H1 (cell line): ENCODE results near the gene SESN3.

Experiments used
- FOSL1 ChIP-seq: IDR thresholded peaks from 2 replicates; pipeline ENCODE4 v1.6.1; 2011; ENCODE audit warnings: mild to moderate bottlenecking, low read depth, low read length, moderate library complexity; ENCODE audit not compliant: insufficient read depth
- HDAC2 ChIP-seq, 2 experiments: fragments of 300-600 bp in 1 of 2; sonication (generic) in 1 of 2; IDR thresholded peaks; 2 replicates each; pipeline ENCODE4 v1.6.1; 2011 to 2012; ENCODE audit warnings: low read depth in 2 of 2, low read length in 2 of 2, mild to moderate bottlenecking in 2 of 2, moderate library complexity in 2 of 2, borderline replicate concordance in 1 of 2, inconsistent platforms in 1 of 2
- POLR2A ChIP-seq, 2 experiments: IDR thresholded peaks; 1 replicate in 1 of 2; 2 replicates in 1 of 2; pipeline ENCODE4 v1.6.1; 2011; ENCODE audit warnings: low read depth in 2 of 2, low read length in 2 of 2, mild to moderate bottlenecking in 2 of 2; ENCODE audit errors: control extremely low read depth in 1 of 2

DNA sequence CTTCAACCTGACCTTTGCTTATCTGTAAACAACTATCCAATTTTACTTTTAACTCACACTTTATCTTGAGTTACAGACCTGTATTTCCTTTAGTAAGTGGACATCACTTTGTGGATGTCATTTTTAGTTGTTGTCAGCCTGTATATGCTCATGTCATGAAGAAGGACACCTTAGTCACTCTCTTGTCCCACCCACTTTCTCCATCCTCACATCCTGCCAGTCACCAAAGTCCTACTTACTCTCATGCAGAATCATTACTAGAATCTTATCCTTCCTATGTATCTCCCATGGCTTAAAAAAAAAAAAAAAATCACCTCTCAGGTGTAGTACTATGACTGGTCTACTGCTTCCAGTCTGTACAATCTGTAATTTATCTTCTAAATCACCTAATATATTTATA is 43.3 kb downstream of the SESN3 start:
- TF ChIP-seq HDAC2 (IDR thresholded peaks at IDR 0.05; ENCODE audit: borderline replicate concordance in 1 of 2, low read depth in 2 of 2, low read length in 2 of 2) (no peak), FOSL1 (no peak), POLR2A (IDR thresholded peaks at IDR 0.05; ENCODE audit: control extremely low read depth in 1 of 2, low read depth in 2 of 2, low read length in 2 of 2) (no peak)
